DND-41 (cell line): Measurements from ENCODE around the gene GTF3C5.

Source experiments
- EZH2 ChIP-seq: IDR thresholded peaks from 3 replicates; pipeline ENCODE4 v1.6.1; 2012; ENCODE audit warnings: borderline replicate concordance, low read depth, mild to moderate bottlenecking, moderate library complexity, low read length, inconsistent platforms; ENCODE audit not compliant: severe bottlenecking
- TF ChIP-seq, protein P1 (sequence below): IDR thresholded peaks from 2 replicates; pipeline ENCODE4 v1.5.1; 2012; ENCODE audit warnings: borderline replicate concordance, low read length, moderate library complexity, mild to moderate bottlenecking; ENCODE audit not compliant: poor library complexity, severe bottlenecking; ENCODE audit errors: extremely low read depth

- TF ChIP-seq, protein P1, sequence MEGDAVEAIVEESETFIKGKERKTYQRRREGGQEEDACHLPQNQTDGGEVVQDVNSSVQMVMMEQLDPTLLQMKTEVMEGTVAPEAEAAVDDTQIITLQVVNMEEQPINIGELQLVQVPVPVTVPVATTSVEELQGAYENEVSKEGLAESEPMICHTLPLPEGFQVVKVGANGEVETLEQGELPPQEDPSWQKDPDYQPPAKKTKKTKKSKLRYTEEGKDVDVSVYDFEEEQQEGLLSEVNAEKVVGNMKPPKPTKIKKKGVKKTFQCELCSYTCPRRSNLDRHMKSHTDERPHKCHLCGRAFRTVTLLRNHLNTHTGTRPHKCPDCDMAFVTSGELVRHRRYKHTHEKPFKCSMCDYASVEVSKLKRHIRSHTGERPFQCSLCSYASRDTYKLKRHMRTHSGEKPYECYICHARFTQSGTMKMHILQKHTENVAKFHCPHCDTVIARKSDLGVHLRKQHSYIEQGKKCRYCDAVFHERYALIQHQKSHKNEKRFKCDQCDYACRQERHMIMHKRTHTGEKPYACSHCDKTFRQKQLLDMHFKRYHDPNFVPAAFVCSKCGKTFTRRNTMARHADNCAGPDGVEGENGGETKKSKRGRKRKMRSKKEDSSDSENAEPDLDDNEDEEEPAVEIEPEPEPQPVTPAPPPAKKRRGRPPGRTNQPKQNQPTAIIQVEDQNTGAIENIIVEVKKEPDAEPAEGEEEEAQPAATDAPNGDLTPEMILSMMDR = no peak
- no peak for TF ChIP-seq EZH2
Measured at GRCh38 chr9:133067813-133068212, 37.0 kb downstream of the GTF3C5 start.
